ENCODE measurements around the gene NPAS3.

- no peak for TF ChIP-seq CTCF (conservative IDR thresholded peaks at IDR 0.05)
- TF ChIP-seq EZH2 (IDR thresholded peaks at IDR 0.05; ENCODE audit: low read depth): no peak
Observed at GRCh38 chr14:33738029-33738428, 799.4 kb downstream of the NPAS3 start.
